ENCODE data around the gene ABHD16B. TPM values are rescaled to one million over a fixed set of nuclear protein-coding genes. Genes with fewer than 3 reads are reported as not detected.

Gene ABHD16B
- total and polyA plus RNA-seq, 2 of the 13 experiments (the other 11 are each of a cell fraction or from before 2014, with no cell fraction given) = not detected

- TF ChIP-seq ARID5B (CRISPR knock-in tag; IDR thresholded peaks at IDR 0.05) (peak; percentile 81), ZSCAN5A (CRISPR knock-in tag; IDR thresholded peaks at IDR 0.05; ENCODE audit: borderline replicate concordance) (peak; percentile 88; the same call in 1 of the 2 replicates), ZNF264 (CRISPR knock-in tag; IDR thresholded peaks at IDR 0.05) (peak; percentile 80; the same call in 1 of the 2 replicates), MXD4 (CRISPR knock-in tag; IDR thresholded peaks at IDR 0.05) (peak; percentile 97), ZC3H13 (CRISPR knock-in tag; IDR thresholded peaks at IDR 0.05) (peak; percentile 97), SNRNP70 (IDR thresholded peaks at IDR 0.05; ENCODE audit: low read depth, low read length) (no peak), TEAD2 (CRISPR knock-in tag; IDR thresholded peaks at IDR 0.05) (peak; percentile 26; the same call in 1 of the 2 replicates), GRHL1 (CRISPR knock-in tag; conservative IDR thresholded peaks at IDR 0.05) (no peak), ZNF549 (CRISPR knock-in tag; IDR thresholded peaks at IDR 0.05) (peak; percentile 89; the same call in 1 of the 2 replicates), PHF5A (CRISPR knock-in tag; IDR thresholded peaks at IDR 0.05; ENCODE audit: low read depth, unreplicated experiment) (peak; percentile 93), ZFP90 (CRISPR knock-in tag; IDR thresholded peaks at IDR 0.05; ENCODE audit: borderline replicate concordance) (peak; percentile 89; the same call in 1 of the 2 replicates), ZNF878 (CRISPR knock-in tag; IDR thresholded peaks at IDR 0.05) (peak; percentile 99), HOMEZ (CRISPR knock-in tag; IDR thresholded peaks at IDR 0.05; ENCODE audit: low read depth) (no peak), HIVEP1 (CRISPR knock-in tag; IDR thresholded peaks at IDR 0.05) (peak; percentile 92), AKAP8 (CRISPR knock-in tag; IDR thresholded peaks at IDR 0.05) (peak; percentile 93), MXD3 (CRISPR knock-in tag; IDR thresholded peaks at IDR 0.05) (peak; percentile 93), ZNF691 (CRISPR knock-in tag; IDR thresholded peaks at IDR 0.05; ENCODE audit: borderline replicate concordance, low read depth) (peak; percentile 84; the same call in 1 of the 2 replicates), IRX3 (CRISPR knock-in tag; IDR thresholded peaks at IDR 0.05; ENCODE audit: borderline replicate concordance, low read depth) (peak; percentile 91; the same call in 1 of the 2 replicates), ARID2 (CRISPR knock-in tag; IDR thresholded peaks at IDR 0.05; ENCODE audit: borderline replicate concordance) (peak; percentile 98)
These were observed 3.8 kb downstream of the ABHD16B start, which contains the start of gene TPD52L2 (continued) for GRCh38 chr20:63864978-63865640.

All from HepG2 (cell line).